Left colon (tissue), 2 donors: ENCODE results near the gene HSF2BP. TPM values are rescaled to one million over a fixed set of nuclear protein-coding genes. Genes with fewer than 3 reads are reported as not detected.
"Not testable (repeated sequence)": the region's sequence is repeated elsewhere in the genome, so short reads cannot be mapped to it uniquely, and the experiment has no call there.

Source experiments
- ATAC-seq: fragments of 200-7000 bp; cut with Tn5 transposase; one replicate; pipeline ENCODE4 v1.9.1; 2020; ENCODE audit warnings: mild to moderate bottlenecking, moderate library complexity
- DNase-seq, 2 donors: peaks; one replicate each; pipeline ENCODE4 v3.0.0-alpha.2; 2020
- intact Hi-C, 2 donors: fragments of 100-400 bp; cut with DNase I in 1 of 2; cut with micrococcal nuclease in 1 of 2; formaldehyde crosslinking; loops; one replicate each; pipeline versions ENCODE4 v1.11.2 to v1.14.0; 2022; cut with DNase I, micrococcal nuclease
- total RNA-seq, 2 donors: library from RNA; stranded (reverse); fragmentation: NEBNext Ultra II Directional; extraction: Animal tissue kit (Norgen Biotek cat#: 25700); gene quantifications; one replicate each; pipeline ENCODE4 v1.2.1, GENCODE V29; 2021
- donor health status: DM: no; HTN: no; CAD: no.
- donor health status: DM: yes; HTN: yes; CAD: no.

The HSF2BP gene
- total RNA-seq, 2 donors from 2014 or later: 0.42 to 0.49 TPM

GRCh38 chr21:43658088-43658741 lies 1.1 kb downstream of the HSF2BP start:
- no peak for ATAC-seq
- no peak for DNase-seq
- intact Hi-C loops: no loop called here

- intact Hi-C loops: no loop called here
- no peak for DNase-seq
- no peak for ATAC-seq
Observed at GRCh38 chr21:43657355-43658087, 1.8 kb downstream of the HSF2BP start.

GRCh38 chr21:43654806-43655489 lies 4.3 kb downstream of the HSF2BP start:
- ATAC-seq (no peak), DNase-seq (no peak)
- intact Hi-C loops: no loop called here

GRCh38 chr21:43653626-43654025 lies 5.7 kb downstream of the HSF2BP start:
- intact Hi-C loops: no loop called here
- ATAC-seq: no peak

GRCh38 chr21:43652616-43653015 lies 6.7 kb downstream of the HSF2BP start:
- ATAC-seq: no peak

More at GRCh38 chr21:43653626-43654025, 5.7 kb downstream of the HSF2BP start:
- DNase-seq: no peak

GRCh38 chr21:43651926-43652325 lies 7.4 kb downstream of the HSF2BP start:
- intact Hi-C loops, DNase-seq, ATAC-seq: not testable (repeated sequence)

More at GRCh38 chr21:43652616-43653015, 6.7 kb downstream of the HSF2BP start:
- intact Hi-C loops: no loop called here
- no peak for DNase-seq

- DNase-seq (no peak), ATAC-seq (no peak)
- intact Hi-C loops: no loop called here
Observed at GRCh38 chr21:43648171-43648570, 11.1 kb downstream of the HSF2BP start.

- peak; percentile 96 for ATAC-seq
- intact Hi-C loops: no loop called here
- DNase-seq: peak; percentile 91 to 92
Observed at GRCh38 chr21:43646550-43647260, 12.6 kb downstream of the HSF2BP start.

GRCh38 chr21:43645976-43646375 lies 13.3 kb downstream of the HSF2BP start:
- no peak for ATAC-seq
- no peak for DNase-seq
- intact Hi-C loops: no loop called here

- intact Hi-C loops: no loop called here
- ATAC-seq (peak; percentile 82), DNase-seq (peak; percentile 56 to 67)
Observed at GRCh38 chr21:43645136-43645891, 14.0 kb downstream of the HSF2BP start.

- intact Hi-C loops: no loop called here
- no peak for DNase-seq
Observed at GRCh38 chr21:43644609-43645008, 14.7 kb downstream of the HSF2BP start.

GRCh38 chr21:43644071-43644470 lies 15.2 kb downstream of the HSF2BP start:
- intact Hi-C loops: no loop called here
- ATAC-seq (no peak), DNase-seq (no peak)

More at GRCh38 chr21:43644609-43645008, 14.7 kb downstream of the HSF2BP start:
- no peak for ATAC-seq

- no peak for DNase-seq
- intact Hi-C loops: no loop called here
Observed at GRCh38 chr21:43643193-43643592, 16.1 kb downstream of the HSF2BP start.

GRCh38 chr21:43640400-43640799 lies 18.9 kb downstream of the HSF2BP start:
- intact Hi-C loops: no loop called here
- no peak for DNase-seq
- ATAC-seq: peak; percentile 63

More at GRCh38 chr21:43643193-43643592, 16.1 kb downstream of the HSF2BP start:
- no peak for ATAC-seq

- intact Hi-C loops: no loop called here
- ATAC-seq (peak; percentile 58), DNase-seq (no peak)
Observed at GRCh38 chr21:43639470-43640353, 19.6 kb downstream of the HSF2BP start.

- DNase-seq (no peak), ATAC-seq (no peak)
- intact Hi-C loops: no loop called here
Observed at GRCh38 chr21:43637530-43638158, 21.6 kb downstream of the HSF2BP start.

- intact Hi-C loops: no loop called here
Observed at GRCh38 chr21:43635436-43635835, 23.9 kb downstream of the HSF2BP start.

More at GRCh38 chr21:43635436-43635835, 23.9 kb downstream of the HSF2BP start:
- ATAC-seq: no peak
- DNase-seq: no peak
